H1 (cell line): ENCODE measurements around the gene INAFM2. TPM values are rescaled to one million over a fixed set of nuclear protein-coding genes. Genes with fewer than 3 reads are reported as not detected.

Experiments
- CTCF ChIA-PET: fragments of 300-600 bp; sonication (Branson Sonifier 250); formaldehyde crosslinking; loops from one replicate; lab custom pipeline; 2021; ENCODE audit not compliant: partially characterized antibody; lab: Charles Lee
- POLR2A ChIA-PET: fragments of 300-600 bp; sonication (Branson Sonifier 250); formaldehyde crosslinking; loops from one replicate; lab custom pipeline; 2021; ENCODE audit warnings: inconsistent platforms; ENCODE audit not compliant: partially characterized antibody; lab: Charles Lee
- DNase-seq, 2 experiments: peaks; one replicate each; pipeline versions ENCODE4 v3.0.0 to v3.0.0-alpha.2; 2010 to 2022; ENCODE audit warnings: low spot score in 2 of 2, low read depth in 1 of 2, mixed read lengths in 1 of 2
- FAIRE-seq: peaks from 2 replicates; lab custom pipeline; 2011; peaks lifted over from hg19 to GRCh38; lab: Jason Lieb, UNC
- H2AFZ ChIP-seq: 2 replicates; pipeline ENCODE4 v1.8.1; 2012; ENCODE audit warnings: low read length, inconsistent platforms
- H2AK5ac ChIP-seq: 2 replicates; pipeline ENCODE4 v1.6.1; 2013; ENCODE audit warnings: low read depth, low read length
- H2BK120ac ChIP-seq: replicated peaks from 2 replicates; pipeline ENCODE3; 2013; ENCODE audit warnings: low read depth, low read length, inconsistent platforms
- H2BK12ac ChIP-seq: 2 replicates; pipeline ENCODE4 v1.6.1; 2013; ENCODE audit warnings: low read depth, low read length
- H2BK15ac ChIP-seq: 2 replicates; pipeline ENCODE4 v1.6.1; 2013; ENCODE audit warnings: low read length
- H2BK20ac ChIP-seq: 2 replicates; pipeline ENCODE4 v1.6.1; 2013; ENCODE audit warnings: low read length
- H2BK5ac ChIP-seq: 2 replicates; pipeline ENCODE4 v1.6.1; 2013; ENCODE audit warnings: low read depth, low read length
- H3K14ac ChIP-seq: 2 replicates; pipeline ENCODE4 v1.6.1; 2013; ENCODE audit warnings: inconsistent platforms; ENCODE audit not compliant: insufficient read length
- H3K18ac ChIP-seq: 2 replicates; pipeline ENCODE4 v1.6.1; 2013; ENCODE audit warnings: low read length; ENCODE audit errors: extremely low read depth
- H3K23ac ChIP-seq: 2 replicates; pipeline ENCODE4 v1.6.1; 2013; ENCODE audit warnings: inconsistent platforms; ENCODE audit not compliant: insufficient read length
- H3K23me2 ChIP-seq: 2 replicates; pipeline ENCODE4 v1.6.1; 2013; ENCODE audit warnings: low read depth, low read length
- H3K27ac ChIP-seq: 2 replicates; pipeline ENCODE4 v1.6.1; 2011; ENCODE audit warnings: low read depth, low read length, inconsistent platforms
- H3K27me3 ChIP-seq, 4 experiments: replicated peaks in 1 of 4; 1 replicate in 1 of 4; 2 replicates in 3 of 4; pipeline versions ENCODE4 v1.6.1 to v1.8.1; 2011 to 2013; ENCODE audit warnings: low read length in 3 of 4, mild to moderate bottlenecking in 3 of 4, inconsistent platforms in 2 of 4, mixed read lengths in 2 of 4, moderate library complexity in 1 of 4; ENCODE audit not compliant: control insufficient read depth in 3 of 4, insufficient read depth in 3 of 4; ENCODE audit errors: extremely low read depth in 1 of 4
- H3K36me3 ChIP-seq, 4 experiments: 2 replicates each; pipeline versions ENCODE4 v1.6.1 to v1.8.1; 2011 to 2013; ENCODE audit warnings: mild to moderate bottlenecking in 4 of 4, low read length in 3 of 4, moderate library complexity in 2 of 4, control low read depth in 1 of 4, inconsistent platforms in 1 of 4; ENCODE audit not compliant: insufficient read depth in 4 of 4, control insufficient read depth in 2 of 4
- H3K4ac ChIP-seq: replicated peaks from 2 replicates; pipeline ENCODE3; 2013; ENCODE audit warnings: low read length, low read depth, mixed read lengths, inconsistent platforms; ENCODE audit not compliant: insufficient read length
- H3K4me1 ChIP-seq, 4 experiments: replicated peaks in 1 of 4; 1 replicate in 1 of 4; 2 replicates in 3 of 4; pipeline versions ENCODE4 v1.6.1 to v1.8.1; 2011 to 2013; ENCODE audit warnings: low read length in 3 of 4, inconsistent platforms in 2 of 4, mixed read lengths in 1 of 4; ENCODE audit not compliant: insufficient read depth in 4 of 4, control insufficient read depth in 3 of 4
- H3K4me2 ChIP-seq, 2 experiments: 2 replicates each; pipeline versions ENCODE4 v1.6.1 to v1.8.1; 2011 to 2013; ENCODE audit warnings: low read depth in 2 of 2, low read length in 2 of 2, control low read depth in 1 of 2, inconsistent platforms in 1 of 2, mild to moderate bottlenecking in 1 of 2; ENCODE audit not compliant: insufficient read depth in 1 of 2
- H3K4me3 ChIP-seq, 4 experiments: fragments of 200-600, 300-600 bp in 1 of 4; sonication (generic), shearing (Covaris generic), sonication (Bioruptor Twin) in 1 of 4; 2 replicates each; pipeline versions ENCODE4 v1.5.1 to v1.8.1; 2011 to 2016; ENCODE audit warnings: low read length in 4 of 4, low read depth in 3 of 4, control low read depth in 2 of 4, inconsistent platforms in 2 of 4, mild to moderate bottlenecking in 2 of 4, mixed read lengths in 1 of 4, moderate library complexity in 1 of 4; ENCODE audit not compliant: insufficient read depth in 2 of 4; ENCODE audit errors: extremely low read depth in 1 of 4
- H3K56ac ChIP-seq: replicated peaks from 2 replicates; pipeline ENCODE3; 2013; ENCODE audit warnings: low read depth, mild to moderate bottlenecking, mixed read lengths, low read length, inconsistent platforms; ENCODE audit not compliant: insufficient read length
- H3K79me1 ChIP-seq: 2 replicates; pipeline ENCODE4 v1.6.1; 2013; ENCODE audit warnings: low read depth, low read length, control low read depth
- H3K79me2 ChIP-seq, 2 experiments: 2 replicates each; pipeline versions ENCODE4 v1.6.1 to v1.8.1; 2012 to 2013; ENCODE audit warnings: low read length in 2 of 2, mild to moderate bottlenecking in 2 of 2, inconsistent platforms in 1 of 2; ENCODE audit not compliant: insufficient read depth in 2 of 2, control insufficient read depth in 1 of 2
- H3K9ac ChIP-seq, 4 experiments: replicated peaks in 1 of 4; 1 replicate in 1 of 4; 2 replicates in 3 of 4; pipeline versions ENCODE4 v1.6.1 to v1.8.1; 2011 to 2013; ENCODE audit warnings: low read depth in 3 of 4, low read length in 3 of 4, control low read depth in 2 of 4, mild to moderate bottlenecking in 2 of 4, moderate library complexity in 2 of 4, inconsistent platforms in 1 of 4; ENCODE audit errors: extremely low read depth in 1 of 4
- H3K9me3 ChIP-seq, 2 experiments: 2 replicates each; pipeline versions ENCODE4 v1.6.1 to v1.8.1; 2012 to 2013; ENCODE audit warnings: mild to moderate bottlenecking in 2 of 2, moderate library complexity in 2 of 2, control low read depth in 1 of 2, inconsistent platforms in 1 of 2, low read depth in 1 of 2, low read length in 1 of 2, mixed read lengths in 1 of 2; ENCODE audit not compliant: insufficient read depth in 2 of 2
- H4K20me1 ChIP-seq, 2 experiments: replicated peaks in 1 of 2; 2 replicates each; pipeline versions ENCODE3 to v1.8.1; 2011 to 2013; ENCODE audit warnings: inconsistent platforms in 2 of 2, low read length in 2 of 2, mild to moderate bottlenecking in 1 of 2; ENCODE audit not compliant: insufficient read depth in 2 of 2, control insufficient read depth in 1 of 2
- H4K5ac ChIP-seq: 2 replicates; pipeline ENCODE4 v1.6.1; 2013; ENCODE audit warnings: low read length, low read depth, mixed read lengths, inconsistent platforms; ENCODE audit not compliant: insufficient read length
- H4K8ac ChIP-seq: 2 replicates; pipeline ENCODE4 v1.8.0; 2013; ENCODE audit warnings: mild to moderate bottlenecking, moderate library complexity, low read length, inconsistent platforms; ENCODE audit not compliant: insufficient read depth; ENCODE audit errors: extremely low read depth
- H4K91ac ChIP-seq: replicated peaks from 2 replicates; pipeline ENCODE3; 2013; ENCODE audit warnings: low read length, mixed read lengths, inconsistent platforms; ENCODE audit not compliant: insufficient read length
- ASH2L ChIP-seq: fragments of 200-600, 300-600 bp; sonication (generic); IDR thresholded peaks from one replicate; pipeline ENCODE4 v1.7.1; 2017; ENCODE audit warnings: low read length
- BACH1 ChIP-seq: IDR thresholded peaks from 2 replicates; pipeline ENCODE4 v1.6.1; 2012; ENCODE audit warnings: low read length, improper control_type of control experiment
- BRCA1 ChIP-seq: IDR thresholded peaks from 2 replicates; pipeline ENCODE4 v1.6.1; 2012; ENCODE audit warnings: low read depth, low read length, improper control_type of control experiment
- CBX5 ChIP-seq: fragments of 300-800, 300-1000 bp; sonication (generic); IDR thresholded peaks from 2 replicates; pipeline ENCODE4 v1.7.1; 2016; ENCODE audit warnings: antibody characterized with exemption, low read length, low read depth
- CEBPB ChIP-seq: IDR thresholded peaks from 2 replicates; pipeline ENCODE4 v1.6.1; 2012; ENCODE audit warnings: low read depth, low read length
- EZH2 ChIP-seq: fragments of 200-600 bp; sonication (generic); IDR thresholded peaks from 2 replicates; pipeline ENCODE4 v1.7.1; 2012; ENCODE audit warnings: low read depth, mild to moderate bottlenecking, moderate library complexity, low read length, inconsistent platforms; ENCODE audit not compliant: severe bottlenecking
- KDM1A ChIP-seq: fragments of 200-600, 300-600 bp; sonication (generic); IDR thresholded peaks from 2 replicates; pipeline ENCODE4 v1.7.1; 2016; ENCODE audit warnings: mild to moderate bottlenecking, low read length, borderline replicate concordance
- KDM4A ChIP-seq: IDR thresholded peaks from one replicate; pipeline ENCODE4 v1.7.1; 2012; ENCODE audit warnings: low read depth, mild to moderate bottlenecking, moderate library complexity, low read length, inconsistent platforms; ENCODE audit not compliant: severe bottlenecking
- RAD21 ChIP-seq, 2 experiments: IDR thresholded peaks in 1 of 2; conservative IDR thresholded peaks in 1 of 2; 2 replicates each; pipeline ENCODE4 v1.6.1; 2011; ENCODE audit warnings: low read depth in 2 of 2, low read length in 2 of 2, improper control_type of control experiment in 1 of 2, inconsistent platforms in 1 of 2, mild to moderate bottlenecking in 1 of 2, moderate library complexity in 1 of 2
- SIN3A ChIP-seq, 2 experiments: IDR thresholded peaks in 1 of 2; conservative IDR thresholded peaks in 1 of 2; 2 replicates each; pipeline ENCODE4 v1.6.1; 2011 to 2012; ENCODE audit warnings: low read length in 2 of 2, improper control_type of control experiment in 1 of 2, low read depth in 1 of 2, mild to moderate bottlenecking in 1 of 2
- SP1 ChIP-seq: IDR thresholded peaks from 2 replicates; pipeline ENCODE4 v1.6.1; 2011; ENCODE audit warnings: low read depth, low read length
- TAF7 ChIP-seq: optimal IDR thresholded peaks from 2 replicates; pipeline ENCODE3; 2011; ENCODE audit warnings: low read depth, mild to moderate bottlenecking, inconsistent platforms, low read length, moderate library complexity, borderline replicate concordance
- WGBS, 2 experiments: shearing (Covaris generic) in 1 of 2; methylation state at CpG; one replicate each; pipeline versions ENCODE4 v1.1.6 to v1.1.7; 2013 to 2015; ENCODE audit warnings: low lambda C conversion rate in 2 of 2, mixed read lengths in 2 of 2, inconsistent platforms in 1 of 2, low coverage in 1 of 2, missing lambda C conversion rate in 1 of 2; ENCODE audit not compliant: insufficient replicate concordance in 2 of 2, insufficient coverage in 1 of 2, insufficient read length in 1 of 2; ENCODE audit errors: extremely low coverage in 1 of 2, missing lambda C conversion rate in 1 of 2; 5-methylcytosine and 5-hydroxymethylcytosine counted together
- polyA plus RNA-seq, 7 experiments: library from polyadenylated mRNA; depleted of rRNA in 3 of 7; stranded (reverse) in 5 of 7; unstranded in 2 of 7; fragments of >200 nt in 5 of 7; fragments of 200-250 nt in 2 of 7; gene quantifications; 1 replicate in 5 of 7; 2 replicates in 1 of 7; 4 replicates in 1 of 7; pipeline versions ENCODE4 v1.2.1 to v1.2.3, GENCODE V29; 2011 to 2013; ENCODE audit warnings: missing spikeins in 2 of 7, mixed read lengths in 2 of 7
- total RNA-seq: library from RNA; stranded (reverse); fragmentation: NEBNext Ultra II Directional; extraction: Animal tissue kit (Norgen Biotek cat#: 25700); gene quantifications from 2 replicates; pipeline ENCODE4 v1.2.1, GENCODE V29; 2021

Gene INAFM2
- total and polyA plus RNA-seq, 2 of the 8 experiments (the other 6 are each of a cell fraction or from before 2014, with no cell fraction given): 15.3 to 35.1 TPM

GRCh38 chr15:40286061-40286532 is 37.4 kb upstream of the INAFM2 start:
- FAIRE-seq (no peak), DNase-seq (no peak)
- H3K4me1 ChIP-seq: peaks cover 11 to 42% (median 30%) of the 10 kb centered on the region in 4 experiments
- peaks cover 0 to 15% (median 0%) of the 10 kb centered on the region in 4 experiments; a peak in 1 of 8 replicates for H3K36me3 ChIP-seq
- H3K23ac ChIP-seq: no peak overlapping the region
- POLR2A ChIA-PET: interaction anchor here (0.9 to 2.3 kb wide), 10 partner anchors 10 to 234 kb away, joined by 3 to 9 read pairs (median 6); partner anchors contain the start of genes INAFM2 and PLCB2
- H3K56ac ChIP-seq: no peak overlapping the region
- TF ChIP-seq EZH2: no peak
- TF ChIP-seq TAF7: no peak
- TF ChIP-seq RAD21 (IDR thresholded peaks at IDR 0.05 in 1 of 2, conservative IDR thresholded peaks at IDR 0.05 in 1 of 2; ENCODE audit: low read depth in 2 of 2, low read length in 2 of 2): no peak
- TF ChIP-seq KDM4A: no peak
- no peak for TF ChIP-seq ASH2L
- TF ChIP-seq BACH1: no peak
- no peak for TF ChIP-seq SP1
- TF ChIP-seq SIN3A (conservative IDR thresholded peaks at IDR 0.05 in 1 of 2, IDR thresholded peaks at IDR 0.05 in 1 of 2; ENCODE audit: low read depth in 1 of 2, low read length in 2 of 2): no peak
- no peak for TF ChIP-seq CBX5
- no peak for TF ChIP-seq BRCA1
- TF ChIP-seq KDM1A: no peak
- TF ChIP-seq CEBPB: no peak
- H3K23me2 ChIP-seq: peaks cover 25% of the 10 kb centered on the region; the same call in 1 of the 2 replicates
- no peak overlapping the region for H3K14ac ChIP-seq
- H2AFZ ChIP-seq: no peak overlapping the region
- WGBS, 2 experiments: 61% methylated on average over 7 of the region's 7 CpGs; no CpG with 5 or more reads in 1 of the 2 experiments
- H3K9me3 ChIP-seq: no peaks in the 10 kb centered on the region
- no peak overlapping the region for H4K8ac ChIP-seq
- H4K20me1 ChIP-seq: no peaks in the 10 kb centered on the region
- H2BK20ac ChIP-seq: no peak overlapping the region
- H2AK5ac ChIP-seq: peak overlapping the region; percentile 40; the same call in 1 of the 2 replicates
- H3K4me3 ChIP-seq: no peak overlapping the region
- 0 out of 2 replicates have a peak overlapping the region, but pooled peaks have one; percentile 55 for H2BK15ac ChIP-seq
- no peak overlapping the region for H2BK5ac ChIP-seq
- no peak overlapping the region for H3K9ac ChIP-seq
- no peaks in the 10 kb centered on the region; the same call in 1 of the 2 replicates for H3K79me1 ChIP-seq
- H3K4ac ChIP-seq: no peak overlapping the region
- H2BK12ac ChIP-seq: peak overlapping the region; percentile 19; the same call in 1 of the 2 replicates
- H3K79me2 ChIP-seq: no peaks in the 10 kb centered on the region
- H3K27me3 ChIP-seq: peaks cover 40 to 67% (median 55%) of the 10 kb centered on the region in 4 experiments
- H3K18ac ChIP-seq: 0 out of 2 replicates have a peak overlapping the region, but pooled peaks have one; percentile 13
- H3K4me2 ChIP-seq: peak overlapping the region; percentile 14 to 18; a peak in 2 of 4 replicates
- H4K91ac ChIP-seq: no peak overlapping the region
- H2BK120ac ChIP-seq: no peak overlapping the region
- CTCF ChIA-PET: interaction anchor here (0.5 to 16.2 kb wide), 10 partner anchors 9 to 499 kb away, joined by 3 to 518 read pairs (median 3); partner anchors contain the start of genes CCDC9B, INAFM2, PAK6 and PLCB2
- H4K5ac ChIP-seq: no peak overlapping the region
- no peak overlapping the region for H3K27ac ChIP-seq
